ENCODE data around the gene IL1RAPL2.

DNA sequence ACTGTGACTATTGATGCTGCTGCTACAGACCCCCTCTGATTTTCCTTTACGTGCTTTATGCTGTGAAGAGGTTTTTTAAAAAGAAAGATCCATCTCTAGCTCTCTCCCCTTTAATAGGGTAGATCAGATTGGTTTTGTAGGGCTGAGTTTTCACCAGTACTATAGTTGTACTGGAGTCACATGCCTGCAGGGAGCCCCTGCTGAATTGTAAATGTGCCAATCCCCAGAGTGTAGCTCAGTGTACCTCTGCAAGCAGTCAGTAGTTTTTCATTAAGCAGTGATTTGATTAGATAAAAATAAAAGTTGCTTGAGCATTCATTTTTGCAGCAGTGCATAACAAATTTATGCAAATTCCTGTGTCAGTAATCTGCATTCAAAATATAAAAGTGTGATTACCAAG, 179.2 kb downstream of the IL1RAPL2 start:
- TF ChIP-seq TCF7 (IDR thresholded peaks at IDR 0.05; ENCODE audit: borderline replicate concordance) (no peak), TCF3 (IDR thresholded peaks at IDR 0.05; ENCODE audit: borderline replicate concordance, insufficient read depth, low read depth, low read length) (no peak), ZNF274 (IDR thresholded peaks at IDR 0.05; ENCODE audit: insufficient read depth, insufficient read length) (no peak), EP300 (IDR thresholded peaks at IDR 0.05; ENCODE audit: borderline replicate concordance in 1 of 2, control insufficient read depth in 1 of 2, low read depth in 2 of 2, low read length in 2 of 2) (no peak), ZSCAN29 (IDR thresholded peaks at IDR 0.05) (no peak), SREBF2 (IDR thresholded peaks at IDR 0.05; ENCODE audit: low read length) (no peak), ATF3 (IDR thresholded peaks at IDR 0.05; ENCODE audit: borderline replicate concordance, extremely low read depth, low read depth, low read length) (no peak)
- TF ChIP-seq, protein P1, sequence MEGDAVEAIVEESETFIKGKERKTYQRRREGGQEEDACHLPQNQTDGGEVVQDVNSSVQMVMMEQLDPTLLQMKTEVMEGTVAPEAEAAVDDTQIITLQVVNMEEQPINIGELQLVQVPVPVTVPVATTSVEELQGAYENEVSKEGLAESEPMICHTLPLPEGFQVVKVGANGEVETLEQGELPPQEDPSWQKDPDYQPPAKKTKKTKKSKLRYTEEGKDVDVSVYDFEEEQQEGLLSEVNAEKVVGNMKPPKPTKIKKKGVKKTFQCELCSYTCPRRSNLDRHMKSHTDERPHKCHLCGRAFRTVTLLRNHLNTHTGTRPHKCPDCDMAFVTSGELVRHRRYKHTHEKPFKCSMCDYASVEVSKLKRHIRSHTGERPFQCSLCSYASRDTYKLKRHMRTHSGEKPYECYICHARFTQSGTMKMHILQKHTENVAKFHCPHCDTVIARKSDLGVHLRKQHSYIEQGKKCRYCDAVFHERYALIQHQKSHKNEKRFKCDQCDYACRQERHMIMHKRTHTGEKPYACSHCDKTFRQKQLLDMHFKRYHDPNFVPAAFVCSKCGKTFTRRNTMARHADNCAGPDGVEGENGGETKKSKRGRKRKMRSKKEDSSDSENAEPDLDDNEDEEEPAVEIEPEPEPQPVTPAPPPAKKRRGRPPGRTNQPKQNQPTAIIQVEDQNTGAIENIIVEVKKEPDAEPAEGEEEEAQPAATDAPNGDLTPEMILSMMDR (IDR thresholded peaks at IDR 0.05 in 2 of 3, conservative IDR thresholded peaks at IDR 0.05 in 1 of 3; ENCODE audit: control insufficient read depth in 2 of 3, extremely low read depth in 1 of 3, insufficient read depth in 1 of 3, low read depth in 3 of 3, low read length in 3 of 3), result no peak
- TF ChIP-seq, protein P2, sequence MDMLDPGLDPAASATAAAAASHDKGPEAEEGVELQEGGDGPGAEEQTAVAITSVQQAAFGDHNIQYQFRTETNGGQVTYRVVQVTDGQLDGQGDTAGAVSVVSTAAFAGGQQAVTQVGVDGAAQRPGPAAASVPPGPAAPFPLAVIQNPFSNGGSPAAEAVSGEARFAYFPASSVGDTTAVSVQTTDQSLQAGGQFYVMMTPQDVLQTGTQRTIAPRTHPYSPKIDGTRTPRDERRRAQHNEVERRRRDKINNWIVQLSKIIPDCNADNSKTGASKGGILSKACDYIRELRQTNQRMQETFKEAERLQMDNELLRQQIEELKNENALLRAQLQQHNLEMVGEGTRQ (IDR thresholded peaks at IDR 0.05; ENCODE audit: borderline replicate concordance, low read depth, low read length), result no peak
